COLO829 (cell line): ENCODE data around the gene XPA.
A peak's percentile ranks its signal among the peaks of the same experiment; 100 is the strongest.

ENCODE experiments used
- DNase-seq: peaks from one replicate; pipeline ENCODE4 v3.0.0; 2012; ENCODE audit warnings: low spot score

The XPA gene

DNA sequence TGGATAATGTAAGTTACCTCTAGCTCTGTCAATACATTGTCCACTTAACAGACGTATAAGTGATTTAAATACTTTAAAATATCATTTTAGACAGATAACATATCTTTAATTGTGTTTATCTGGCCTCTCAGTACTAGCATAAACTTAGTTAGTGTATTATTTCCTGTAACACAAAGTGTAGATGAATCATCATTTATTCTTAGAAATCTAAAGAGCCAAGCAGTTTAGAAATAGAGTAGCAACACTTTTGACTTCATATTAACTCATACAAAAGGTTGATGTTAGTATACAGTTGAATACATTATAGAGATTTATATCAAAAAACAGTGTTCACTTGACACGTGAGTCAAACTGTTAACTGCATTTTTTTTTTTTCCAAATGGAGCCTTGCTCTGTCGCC is 45.5 kb downstream of the XPA start:
- no peak for DNase-seq

DNA sequence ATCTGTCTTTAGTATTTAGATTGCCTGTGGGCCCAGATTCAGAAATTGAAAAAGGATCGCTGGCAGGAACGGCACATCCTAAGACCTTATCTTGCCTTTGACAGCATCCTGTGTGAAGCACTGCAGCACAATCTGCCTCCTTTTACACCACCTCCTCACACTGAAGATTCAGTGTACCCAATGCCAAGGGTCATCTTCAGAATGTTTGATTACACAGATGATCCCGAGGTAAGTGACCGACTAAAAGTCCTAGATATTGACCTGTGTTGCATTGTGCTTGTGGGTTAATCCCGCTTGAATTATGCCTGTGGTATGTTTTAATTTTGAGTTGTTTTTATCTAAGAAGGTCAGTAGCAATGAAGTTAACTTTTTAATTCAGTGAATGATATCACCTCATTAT is 49.1 kb downstream of the XPA start:
- no peak for DNase-seq

DNA sequence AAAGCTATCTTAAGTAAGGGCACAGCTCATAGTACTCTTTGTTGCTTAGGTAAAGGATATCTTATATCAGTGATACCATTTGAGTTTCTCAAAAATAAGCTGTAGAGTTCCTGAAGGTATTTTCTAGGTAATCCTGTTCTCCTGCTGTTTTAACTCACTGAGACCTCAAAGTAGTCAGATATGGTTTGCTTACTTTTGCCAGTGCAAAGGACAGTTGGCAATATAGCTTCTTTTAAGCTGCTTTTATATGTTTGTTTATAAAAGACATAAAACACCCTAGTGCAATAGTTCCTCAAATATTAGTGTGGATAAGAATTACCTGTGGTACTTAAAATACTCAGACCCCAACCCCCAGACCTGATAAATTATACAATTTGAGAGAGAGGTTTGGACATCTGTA is 51.4 kb downstream of the XPA start:
- DNase-seq = no peak

DNA sequence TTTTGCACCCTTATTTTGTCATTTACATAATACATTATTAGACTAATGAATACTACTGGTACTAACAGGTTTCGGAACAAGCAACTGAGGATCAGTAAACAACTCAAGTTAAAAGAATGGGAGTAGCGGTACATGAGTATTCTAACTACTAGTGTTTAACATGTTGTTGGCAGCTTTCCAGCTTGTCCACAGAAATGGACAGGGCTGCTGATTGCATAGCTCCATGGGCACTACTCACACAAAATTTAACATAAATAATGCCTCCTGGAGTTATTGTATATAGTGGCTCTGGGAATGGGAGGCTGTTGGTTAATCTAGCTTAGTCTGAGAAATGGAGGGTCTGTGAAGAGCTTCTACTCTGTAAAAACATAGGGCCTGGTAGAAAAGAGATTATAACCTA is 56.8 kb downstream of the XPA start:
- no peak for DNase-seq

DNA sequence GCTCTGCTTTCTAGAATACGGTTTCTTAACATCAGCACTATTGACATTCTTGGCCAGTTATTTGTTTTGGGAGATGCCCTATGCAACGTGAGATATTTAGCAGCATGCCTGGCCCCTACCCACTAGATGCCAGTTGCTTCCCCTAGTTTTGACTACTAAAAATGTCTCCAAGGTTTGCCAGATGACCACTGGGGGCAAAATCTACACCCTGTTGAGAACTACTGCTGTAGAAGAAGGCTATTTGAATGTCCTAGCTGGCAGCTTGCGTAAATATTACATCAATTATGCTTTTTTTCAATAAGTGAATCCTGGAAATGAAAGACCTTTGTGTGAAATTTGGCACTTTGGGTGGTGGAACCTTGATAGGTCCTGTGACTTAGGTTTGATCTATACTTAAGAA is 58.5 kb downstream of the XPA start:
- no peak for DNase-seq

DNA sequence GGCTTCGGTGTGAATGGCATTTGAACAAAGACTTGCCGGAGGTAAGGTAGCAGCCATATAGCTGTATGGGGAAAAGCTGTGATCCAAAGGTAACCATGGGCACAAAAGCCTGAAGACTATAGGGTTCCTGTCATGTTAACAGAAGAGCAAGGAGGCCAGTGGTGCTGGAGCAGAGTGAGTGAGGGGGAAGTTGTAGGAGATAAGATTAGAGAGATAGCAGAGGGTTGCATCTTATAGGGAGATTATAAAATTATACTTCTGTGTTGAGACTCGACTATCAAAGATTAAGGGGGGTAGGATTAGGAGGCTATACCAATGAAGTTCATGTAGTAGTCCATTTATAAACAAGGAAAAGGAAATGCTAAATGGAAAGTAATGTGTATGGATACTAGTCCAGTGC is 60.2 kb downstream of the XPA start:
- no peak for DNase-seq

DNA sequence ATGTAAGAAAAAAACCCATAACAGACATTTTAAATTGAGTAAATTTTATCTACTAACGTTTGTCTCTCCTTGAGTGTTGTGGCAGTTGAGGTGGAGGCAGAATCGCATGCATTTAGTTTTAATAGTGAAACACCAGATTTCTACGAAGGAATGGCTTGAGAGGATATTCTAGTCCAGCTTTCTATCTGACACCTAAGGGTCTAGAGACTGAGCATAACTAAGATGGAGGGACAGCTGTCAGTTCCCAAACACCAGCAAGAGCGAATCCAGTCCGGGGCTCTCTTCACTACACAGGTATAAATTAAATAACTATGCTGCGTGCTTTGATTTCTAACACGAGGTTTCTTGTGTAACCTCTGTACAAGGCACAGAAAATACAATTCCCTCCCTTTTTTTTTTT is 62.1 kb downstream of the XPA start:
- no peak for DNase-seq

DNA sequence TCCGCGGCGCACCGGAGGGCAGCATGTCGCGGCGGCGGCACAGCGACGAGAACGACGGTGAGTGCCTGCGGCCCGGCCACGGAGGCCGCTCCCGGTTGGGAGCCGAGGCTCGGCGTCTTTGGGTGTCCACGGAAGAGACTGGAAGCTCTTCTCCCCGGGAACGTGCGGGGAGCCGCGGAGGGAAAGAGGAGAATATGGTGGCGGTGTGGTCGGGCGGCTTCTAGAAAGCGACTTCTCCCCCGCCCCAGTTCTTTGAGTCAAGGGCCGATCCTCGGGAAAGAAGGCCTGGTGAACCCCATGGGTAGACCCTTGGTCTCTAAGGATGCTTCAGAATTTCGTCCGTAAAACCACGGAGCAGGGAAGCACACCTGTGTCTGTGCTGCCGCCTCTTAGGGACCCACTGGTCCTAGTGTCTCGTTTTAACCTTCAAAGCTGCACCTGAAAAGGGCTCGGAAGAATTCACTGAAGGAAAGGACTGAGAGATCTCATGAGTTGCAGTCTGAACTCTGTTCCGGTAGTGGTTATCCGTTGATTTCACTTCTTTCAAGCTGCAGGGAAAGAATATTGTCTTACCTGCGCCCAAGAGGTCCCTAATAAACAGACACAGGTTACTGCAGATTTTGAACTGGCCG is 63.2 kb downstream of the XPA start:
- no peak for DNase-seq

DNA sequence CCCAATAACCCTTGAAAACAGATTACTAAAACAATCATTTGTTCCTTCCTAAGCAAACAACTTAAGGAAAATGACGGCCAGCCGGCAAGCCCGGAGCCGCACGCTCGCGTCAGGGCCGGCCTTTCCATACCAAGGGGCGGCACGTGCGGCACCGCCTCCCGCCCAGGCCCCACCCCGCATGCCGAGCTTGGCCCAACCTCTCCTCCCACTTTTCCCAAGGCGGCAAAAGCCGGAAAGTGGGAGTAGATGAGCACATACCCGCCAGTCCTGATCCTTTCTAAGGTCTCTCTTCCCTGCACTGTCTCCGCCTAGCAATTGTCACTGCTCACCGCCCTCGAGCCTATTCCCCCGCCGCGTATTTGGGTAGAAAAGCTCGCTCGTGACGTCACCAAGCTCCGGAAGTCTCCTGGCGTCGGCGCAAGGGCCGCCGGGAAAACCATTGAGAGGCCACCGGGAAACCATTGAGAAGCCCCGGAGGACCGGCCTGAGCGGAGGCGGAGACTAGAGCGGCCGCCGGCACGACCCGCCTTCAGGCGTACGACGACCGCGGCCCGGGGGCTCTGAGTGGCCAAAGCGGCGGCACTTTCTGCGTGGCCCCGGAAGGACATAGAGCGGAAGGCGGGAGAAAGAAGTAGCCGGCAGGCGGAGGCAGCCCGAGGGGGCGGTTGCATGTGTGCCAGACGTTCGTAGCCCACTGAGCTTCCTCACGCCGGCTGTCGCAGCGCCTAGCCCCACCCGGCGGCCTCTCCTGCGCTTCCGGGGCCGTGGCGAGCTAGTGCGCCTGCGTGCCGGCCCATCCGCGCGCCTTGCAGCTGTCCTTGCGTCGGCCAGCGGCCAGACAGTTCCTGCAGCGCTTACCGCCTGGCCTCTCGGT is 63.9 kb downstream of the XPA start, which contains the start of the genes NCBP1 and TSTD2:
NCBP1 (plus strand) TSS at position 837 of the 874 bp plus-strand sequence. CDS start 61 bp downstream, outside the sequence.
TSTD2 (minus strand) TSS at position 384 of the 874 bp plus-strand sequence. CDS start 5,806 bp downstream, outside the sequence.
- DNase-seq = peak; percentile 92

DNA sequence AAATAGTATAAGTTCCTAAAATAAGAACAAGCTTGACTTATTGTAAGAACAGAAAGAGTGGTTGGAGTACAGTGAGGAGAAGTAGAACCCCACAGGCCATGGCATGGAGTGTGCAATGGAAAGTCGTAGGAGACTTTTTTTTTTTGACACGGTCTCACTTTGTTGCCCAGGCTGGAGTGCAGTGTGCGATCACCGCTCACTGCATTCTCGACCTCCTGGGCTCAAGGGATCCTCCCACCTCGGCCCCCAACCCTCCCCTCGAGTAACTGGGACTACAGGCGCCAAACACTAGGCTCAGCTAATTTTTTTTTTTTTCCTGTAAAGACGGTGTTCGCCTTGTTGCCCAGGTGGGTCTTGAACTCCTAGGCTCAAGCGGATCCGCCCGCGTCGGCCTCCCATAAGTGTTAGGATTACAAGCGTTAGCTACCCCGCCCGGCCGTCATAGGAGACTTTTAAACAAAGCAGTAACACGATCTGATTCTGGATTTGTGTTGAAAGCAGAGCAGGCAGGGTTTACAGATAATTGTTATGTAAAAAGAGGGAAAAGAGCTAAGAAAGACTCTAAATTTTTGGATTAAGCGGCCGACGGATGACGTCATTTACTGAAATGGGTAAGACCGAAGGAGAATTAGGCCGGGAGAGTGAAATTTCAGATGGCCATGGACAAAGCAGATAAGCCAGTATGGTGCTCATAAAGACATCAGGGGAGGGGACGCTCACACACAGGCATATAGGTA is 64.7 kb downstream of the XPA start:
- peak; percentile 64 for DNase-seq

DNA sequence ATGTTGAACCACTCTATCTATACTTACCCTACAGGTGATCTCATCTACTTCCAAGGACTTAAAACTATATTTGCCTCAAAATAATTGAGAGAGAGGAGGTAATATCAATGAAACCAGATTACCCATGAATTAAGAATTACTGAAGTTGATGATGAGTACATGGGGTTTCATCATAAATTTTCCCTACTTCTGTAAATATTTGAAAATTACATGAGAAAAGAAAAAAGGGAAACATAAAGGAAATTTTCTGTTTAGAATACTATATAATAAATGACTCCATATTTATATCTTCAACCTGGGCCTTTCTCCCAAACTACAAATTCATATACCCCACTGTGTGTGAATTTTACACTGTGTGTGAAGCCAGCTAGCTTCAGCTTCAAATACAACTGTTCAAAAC is 66.5 kb downstream of the XPA start:
- no peak for DNase-seq

DNA sequence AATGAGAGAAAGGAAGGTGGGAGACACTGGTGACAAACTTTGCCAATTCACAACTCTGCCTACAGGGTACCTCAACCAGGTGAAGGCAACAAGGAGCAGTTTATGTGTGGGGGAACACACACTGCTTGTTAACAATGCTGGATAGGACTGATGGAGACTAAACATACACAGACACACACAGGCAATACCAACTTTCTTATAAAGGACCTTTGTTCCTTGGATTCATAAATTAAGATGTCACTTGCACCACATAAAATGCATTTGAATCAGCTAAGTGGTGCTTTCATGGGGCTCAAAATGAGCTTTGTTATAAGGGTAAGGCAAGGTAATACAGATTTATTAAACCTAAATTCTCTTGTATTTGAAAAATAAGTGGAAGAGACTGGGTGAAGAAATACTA is 68.0 kb downstream of the XPA start:
- DNase-seq = peak; percentile 65

DNA sequence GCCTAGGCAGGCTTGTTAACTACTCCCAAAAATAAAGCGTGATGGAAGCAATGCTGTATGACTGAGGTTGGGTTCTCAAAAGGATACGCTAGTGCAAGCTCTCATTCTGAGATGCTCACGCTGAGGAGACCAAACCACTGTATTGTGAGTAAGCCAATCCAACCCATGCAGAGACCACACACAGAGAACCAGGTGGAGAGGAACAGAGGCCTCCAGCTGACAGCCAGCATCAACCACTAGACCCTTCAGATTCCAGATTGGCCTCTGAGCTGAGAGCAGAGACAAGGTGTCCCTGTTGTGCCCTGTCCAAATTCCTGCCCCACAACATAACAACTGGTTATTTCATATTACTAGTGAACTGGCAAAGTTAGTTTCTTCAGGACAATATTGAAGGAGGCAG is 68.5 kb downstream of the XPA start:
- DNase-seq = no peak

DNA sequence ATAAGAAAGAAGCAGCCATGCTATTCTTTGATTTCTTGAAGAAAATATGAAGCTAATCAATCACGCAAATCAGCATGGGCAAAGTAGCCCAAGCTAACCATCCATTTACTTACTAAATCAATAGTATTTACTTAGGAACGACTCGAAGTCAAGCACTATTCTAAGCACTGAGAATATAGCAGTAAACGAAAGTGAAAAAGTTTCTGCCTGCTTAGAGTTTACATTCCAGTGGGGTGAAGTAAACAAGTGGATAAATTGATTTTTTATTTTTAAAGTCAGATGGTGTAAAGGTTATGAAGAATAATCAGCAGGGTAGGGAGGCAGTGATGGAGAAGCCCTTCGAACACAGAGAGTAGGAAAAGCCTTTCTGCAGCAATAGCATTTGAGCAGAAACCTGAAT is 69.5 kb downstream of the XPA start:
- DNase-seq = no peak

DNA sequence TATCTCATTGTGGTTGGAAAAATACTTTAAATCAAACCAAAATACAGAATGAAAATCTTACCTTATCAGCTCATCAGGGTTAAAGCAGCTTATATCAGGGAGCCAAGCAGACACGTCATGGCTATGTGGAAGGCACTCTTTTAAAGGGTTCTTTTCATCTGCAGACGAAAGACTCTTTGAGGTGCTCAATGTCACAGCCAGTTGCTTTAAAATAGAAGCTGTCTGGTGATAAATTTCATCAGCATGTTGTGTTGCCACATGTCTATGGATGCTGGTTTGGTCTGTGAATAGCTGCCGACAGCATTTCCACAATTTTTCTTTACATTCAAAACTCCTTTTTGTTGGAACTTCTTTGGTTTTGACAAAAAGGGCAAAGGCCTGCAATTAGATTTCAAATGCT is 71.5 kb downstream of the XPA start:
- DNase-seq = no peak
